Body of pancreas (tissue), 4 donors: Measurements from ENCODE around the gene UTF1. TPM values are rescaled to one million over a fixed set of nuclear protein-coding genes. Genes with fewer than 3 reads are reported as not detected.

Experiments
- ATAC-seq: fragments of 150-250 bp; one replicate; pipeline ENCODE4 v1.9.1; 2016
- DNase-seq, 4 donors: peaks; one replicate each; pipeline ENCODE4 v3.0.0-alpha.2; 2019
- H3K27ac ChIP-seq, 4 donors: fragments of 200-600 bp; sonication (generic); 1 replicate in 3 of 4; 2 replicates in 1 of 4; pipeline versions ENCODE4 v1.5.1 to v1.6.1; 2016 to 2019; ENCODE audit warnings: mild to moderate bottlenecking in 1 of 4, mixed read lengths in 1 of 4, moderate library complexity in 1 of 4
- H3K27me3 ChIP-seq, 2 donors: fragments of 200-600 bp; sonication (generic); one replicate each; pipeline ENCODE4 v1.6.0; 2016; ENCODE audit warnings: mild to moderate bottlenecking in 1 of 2
- H3K36me3 ChIP-seq, 2 donors: fragments of 200-600 bp; sonication (generic); replicated peaks in 1 of 2; 2 replicates each; pipeline ENCODE4 v1.5.1; 2016; ENCODE audit warnings: low read depth in 2 of 2; ENCODE audit not compliant: insufficient read depth in 1 of 2
- H3K4me1 ChIP-seq: fragments of 200-600 bp; sonication (generic); one replicate; pipeline ENCODE4 v1.6.0; 2016
- H3K4me3 ChIP-seq, 2 donors: fragments of 200-600 bp; sonication (generic); 1 replicate in 1 of 2; 2 replicates in 1 of 2; pipeline ENCODE4 v1.5.1; 2016 to 2019
- H3K9me3 ChIP-seq, 3 donors: fragments of 200-600 bp; sonication (generic); 1 replicate in 2 of 3; 2 replicates in 1 of 3; pipeline ENCODE4 v1.5.1; 2016
- CTCF ChIP-seq, 7 experiments: fragments of 450-650 bp in 4 of 7; fragments of 200-600 bp in 3 of 7; sonication (generic) in 3 of 7; IDR thresholded peaks; one replicate each; pipeline ENCODE4 v1.5.1; 2016 to 2019; ENCODE audit warnings: antibody characterized with exemption in 7 of 7
- POLR2A ChIP-seq, 3 donors: fragments of 450-650 bp; IDR thresholded peaks; one replicate each; pipeline ENCODE4 v1.6.1; 2016; ENCODE audit warnings: antibody characterized with exemption in 3 of 3, mild to moderate bottlenecking in 2 of 3
- WGBS, 2 donors: methylation state at CpG; one replicate each; pipeline ENCODE4 v1.1.5; 2017; 5-methylcytosine and 5-hydroxymethylcytosine counted together
- intact Hi-C: fragments of 100-400 bp; cut with DNase I; formaldehyde crosslinking; loops from one replicate; pipeline ENCODE4 v1.15.1; 2023
- total RNA-seq, 2 donors: library from RNA; depleted of rRNA; stranded (reverse); fragments of >200 nt; gene quantifications; one replicate each; pipeline ENCODE4 v1.1.0, GENCODE V29; 2016

The UTF1 gene
- total RNA-seq, 2 donors from 2014 or later = not detected

- no peak overlapping the region for H3K27ac ChIP-seq
- DNase-seq (no peak), ATAC-seq (no peak)
Measured at GRCh38 chr10:133268532-133268931, 38.5 kb downstream of the UTF1 start.

GRCh38 chr10:133269367-133269766 lies 39.4 kb downstream of the UTF1 start:
- no peak for TF ChIP-seq POLR2A (IDR thresholded peaks at IDR 0.05)
- no peak for TF ChIP-seq CTCF (IDR thresholded peaks at IDR 0.05)
- no peak overlapping the region for H3K4me3 ChIP-seq
- no peaks in the 10 kb centered on the region for H3K4me1 ChIP-seq
- H3K27me3 ChIP-seq = no peaks in the 10 kb centered on the region
- intact Hi-C loops = no loop called here
- WGBS, 2 donors = 88% methylated on average over 25 of the region's 26 CpGs; no CpG with 5 or more reads in 1 of the 2 donors
- H3K27ac ChIP-seq = no peak overlapping the region
- DNase-seq = no peak
- H3K9me3 ChIP-seq = no peaks in the 10 kb centered on the region
- ATAC-seq = no peak
- peaks cover 0 to 3% of the 10 kb centered on the region in 2 donors for H3K36me3 ChIP-seq

More at GRCh38 chr10:133268532-133268931, 38.5 kb downstream of the UTF1 start:
- no peak for TF ChIP-seq CTCF (IDR thresholded peaks at IDR 0.05)
- TF ChIP-seq POLR2A (IDR thresholded peaks at IDR 0.05) = no peak
- Histone ChIP-seq H3K4me3 (no peak overlapping the region), H3K9me3 (no peaks in the 10 kb centered on the region), H3K4me1 (no peaks in the 10 kb centered on the region), H3K27me3 (no peaks in the 10 kb centered on the region), H3K36me3 (peaks cover 0 to 3% of the 10 kb centered on the region in 2 donors)
- WGBS, 2 donors = 91 to 98% methylated on average over 15 to 22 of the region's 22 CpGs
- intact Hi-C loops = no loop called here

GRCh38 chr10:133270204-133270603 lies 40.2 kb downstream of the UTF1 start:
- H3K4me3 ChIP-seq = no peak overlapping the region
- H3K4me1 ChIP-seq = no peaks in the 10 kb centered on the region
- TF ChIP-seq CTCF (IDR thresholded peaks at IDR 0.05) = no peak
- TF ChIP-seq POLR2A (IDR thresholded peaks at IDR 0.05) = no peak
- intact Hi-C loops = no loop called here
- DNase-seq = no peak
- no peak for ATAC-seq
- peaks cover 0 to 3% of the 10 kb centered on the region in 2 donors for H3K36me3 ChIP-seq
- no peak overlapping the region for H3K27ac ChIP-seq
- H3K9me3 ChIP-seq = no peaks in the 10 kb centered on the region
- 83 to 89% methylated on average over 1 to 15 of the region's 20 CpGs for WGBS, 2 donors
- no peaks in the 10 kb centered on the region for H3K27me3 ChIP-seq

GRCh38 chr10:133270773-133271297 lies 40.8 kb downstream of the UTF1 start:
- Histone ChIP-seq H3K4me3 (no peak overlapping the region), H3K4me1 (no peaks in the 10 kb centered on the region), H3K27me3 (no peaks in the 10 kb centered on the region), H3K27ac (no peak overlapping the region), H3K9me3 (no peaks in the 10 kb centered on the region), H3K36me3 (peaks cover 0 to 3% of the 10 kb centered on the region in 2 donors)
- intact Hi-C loops = no loop called here
- TF ChIP-seq CTCF (IDR thresholded peaks at IDR 0.05) (no peak), POLR2A (IDR thresholded peaks at IDR 0.05) (no peak)
- WGBS, 2 donors = 92 to 95% methylated on average over 4 to 8 of the region's 19 CpGs
- no peak for DNase-seq
- no peak for ATAC-seq
